HG03025 (cell line): ENCODE results near the gene CLHC1.
A peak's percentile ranks its signal among the peaks of the same experiment; 100 is the strongest.
"Not testable (repeated sequence)": the region's sequence is repeated elsewhere in the genome, so short reads cannot be mapped to it uniquely, and the experiment has no call there.

Experiments
- ATAC-seq: cut with Tn5 transposase; IDR thresholded peaks from one replicate; pipeline ENCODE4 v1.9.1; 2021; ENCODE audit warnings: mild to moderate bottlenecking, moderate library complexity; ENCODE audit not compliant: unreplicated experiment, low FRiP score

The CLHC1 gene

GRCh38 chr2:55138014-55138881, 93.8 kb downstream of the CLHC1 start:
- ATAC-seq = no peak

- ATAC-seq = no peak
Observed at GRCh38 chr2:55137024-55137958, 94.8 kb downstream of the CLHC1 start.

- ATAC-seq = no peak
Observed at GRCh38 chr2:55136138-55136541, 96.0 kb downstream of the CLHC1 start.

GRCh38 chr2:55135491-55135890, 96.6 kb downstream of the CLHC1 start:
- ATAC-seq = no peak

- no peak for ATAC-seq
Observed at GRCh38 chr2:55134316-55134706, 97.8 kb downstream of the CLHC1 start.

GRCh38 chr2:55133467-55134315, 98.4 kb downstream of the CLHC1 start:
- peak; percentile 57 for ATAC-seq

- no peak for ATAC-seq
Observed at GRCh38 chr2:55130849-55131248, 101.2 kb downstream of the CLHC1 start.

GRCh38 chr2:55126643-55127042, 105.5 kb downstream of the CLHC1 start:
- ATAC-seq = not testable (repeated sequence)
